GM10847 (cell line): ENCODE measurements around the gene DNTT.

Source experiments
- POLR2A ChIP-seq: IDR thresholded peaks from 2 replicates; pipeline ENCODE4 v1.6.1; 2011; ENCODE audit not compliant: insufficient read length; ENCODE audit errors: extremely low read depth

Gene DNTT

DNA sequence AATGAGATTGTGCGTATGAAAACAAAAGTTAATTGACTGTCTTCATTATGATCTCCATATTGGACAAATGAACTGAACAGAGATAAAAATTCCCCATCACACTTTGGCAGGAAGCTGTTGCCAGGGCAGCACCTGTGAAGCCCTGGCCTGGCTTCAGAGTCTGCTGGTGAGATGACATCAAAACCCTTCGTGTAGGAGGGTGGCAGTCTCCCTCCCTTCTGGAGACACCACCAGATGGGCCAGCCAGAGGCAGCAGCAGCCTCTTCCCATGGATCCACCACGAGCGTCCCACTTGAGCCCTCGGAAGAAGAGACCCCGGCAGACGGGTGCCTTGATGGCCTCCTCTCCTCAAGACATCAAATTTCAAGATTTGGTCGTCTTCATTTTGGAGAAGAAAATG is at the start of gene DNTT:
Gene DNTT, plus strand, starts transcription at position 205 of the 400 bp plus-strand sequence. Its CDS starts 64 bp downstream, at position 269.
- no peak for TF ChIP-seq POLR2A

GRCh38 chr10:96254976-96255375 is 49.3 kb upstream of the DNTT start:
- no peak for TF ChIP-seq POLR2A

GRCh38 chr10:96255549-96256333 is 48.5 kb upstream of the DNTT start:
- no peak for TF ChIP-seq POLR2A

- no peak for TF ChIP-seq POLR2A
These were observed 46.3 kb upstream of the DNTT start for GRCh38 chr10:96257944-96258343.

DNA sequence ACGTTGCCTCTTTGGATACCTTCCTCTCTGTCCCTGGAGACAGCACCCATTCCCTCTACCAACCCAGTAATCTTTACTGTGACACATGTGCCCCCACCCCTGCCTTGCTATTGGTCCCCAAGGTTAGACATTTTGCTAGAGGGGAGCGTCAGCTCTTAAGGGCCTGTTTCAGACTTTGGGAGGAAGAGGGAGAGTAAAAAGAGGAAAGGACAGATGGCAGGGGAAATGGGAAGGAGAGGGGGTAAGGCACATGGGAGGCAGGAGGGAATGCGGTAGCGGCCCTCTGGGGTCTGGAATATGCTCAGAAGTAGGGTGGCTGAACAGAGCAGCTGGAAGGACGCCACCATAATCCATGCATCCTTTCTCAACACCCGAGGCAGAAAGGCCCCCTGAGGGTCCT is 45.1 kb upstream of the DNTT start:
- TF ChIP-seq POLR2A = no peak

DNA sequence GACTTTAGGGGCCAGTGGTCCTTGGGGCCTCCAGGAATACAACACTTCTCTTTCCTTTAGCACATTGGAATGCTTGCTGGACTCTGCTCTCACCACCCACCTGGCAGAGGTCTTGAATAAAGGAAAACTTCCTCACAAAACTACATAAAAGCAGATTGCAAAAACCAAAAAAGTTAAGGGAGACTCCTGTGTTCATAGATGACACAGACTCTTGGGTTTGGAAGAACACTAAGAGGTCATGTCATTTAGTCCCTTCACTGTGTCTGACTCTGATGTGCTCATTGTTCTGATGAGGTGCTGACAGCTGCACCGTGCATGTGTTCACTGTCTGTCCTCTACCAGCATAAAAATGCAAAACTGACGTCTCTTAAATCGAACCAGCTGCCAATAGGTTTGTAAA is 44.2 kb upstream of the DNTT start:
- no peak for TF ChIP-seq POLR2A

DNA sequence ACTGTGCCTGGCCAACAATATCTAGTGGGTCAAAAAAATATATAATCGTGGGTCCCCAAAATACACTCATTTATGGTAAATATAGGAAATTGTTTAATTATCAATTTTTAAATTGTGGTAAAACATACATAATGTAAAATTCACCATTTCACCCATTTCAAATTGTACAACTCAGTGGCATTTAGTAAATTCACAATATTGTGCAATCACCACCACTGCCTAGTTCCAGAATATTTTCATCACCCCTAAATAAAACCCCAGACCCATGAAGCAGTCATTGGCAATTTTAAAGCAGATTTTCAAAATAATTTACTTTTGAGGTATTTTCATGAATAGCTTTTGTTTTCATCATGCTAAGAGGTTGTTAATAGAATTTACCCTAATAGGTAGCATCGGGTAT is 43.1 kb upstream of the DNTT start:
- TF ChIP-seq POLR2A = no peak

DNA sequence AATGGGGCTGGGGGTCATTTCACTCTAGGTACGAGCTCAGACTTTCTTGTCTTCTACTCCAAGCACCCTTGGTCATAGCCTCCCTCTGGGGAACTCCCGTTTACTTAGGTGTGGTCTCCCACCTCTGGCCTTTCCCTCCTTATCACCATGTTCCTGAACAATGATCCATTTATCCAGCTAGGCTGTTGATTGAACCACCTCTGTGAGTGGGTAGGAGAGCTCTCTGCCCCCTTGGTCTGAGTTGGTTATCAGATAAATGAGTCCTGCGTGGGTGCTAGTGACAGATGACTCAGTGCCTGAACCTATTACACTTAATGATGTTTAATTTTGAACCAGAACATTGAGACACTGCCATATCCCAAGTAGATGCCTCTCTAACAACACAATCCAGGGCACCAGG is 42.3 kb upstream of the DNTT start:
- no peak for TF ChIP-seq POLR2A

DNA sequence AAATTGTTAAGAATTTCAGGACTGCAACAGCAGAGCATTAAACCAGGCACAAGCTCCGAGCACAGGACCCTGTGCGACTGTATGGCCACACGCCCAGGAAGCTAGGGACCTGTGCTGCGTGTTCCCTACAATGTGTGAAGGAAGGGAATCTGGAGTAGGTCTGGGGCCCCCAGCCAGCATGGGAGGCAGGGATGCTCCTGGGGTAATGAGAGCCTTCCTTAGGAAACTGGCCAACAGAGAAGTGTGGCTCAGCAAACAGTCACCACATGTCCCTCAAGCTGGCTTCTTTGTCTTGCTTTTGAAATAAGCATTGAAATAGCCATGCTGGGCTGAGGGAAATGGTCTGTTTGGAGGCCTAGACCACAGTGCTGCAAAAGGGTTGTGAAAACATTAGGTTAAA is 41.1 kb upstream of the DNTT start:
- TF ChIP-seq POLR2A = no peak

- no peak for TF ChIP-seq POLR2A
These were observed 40.6 kb upstream of the DNTT start for GRCh38 chr10:96263669-96264068.

GRCh38 chr10:96264938-96265337 is 39.3 kb upstream of the DNTT start:
- TF ChIP-seq POLR2A = no peak

- TF ChIP-seq POLR2A = no peak
These were observed 38.0 kb upstream of the DNTT start for GRCh38 chr10:96266118-96266770.

GRCh38 chr10:96267234-96267705 is 37.0 kb upstream of the DNTT start:
- TF ChIP-seq POLR2A = no peak

DNA sequence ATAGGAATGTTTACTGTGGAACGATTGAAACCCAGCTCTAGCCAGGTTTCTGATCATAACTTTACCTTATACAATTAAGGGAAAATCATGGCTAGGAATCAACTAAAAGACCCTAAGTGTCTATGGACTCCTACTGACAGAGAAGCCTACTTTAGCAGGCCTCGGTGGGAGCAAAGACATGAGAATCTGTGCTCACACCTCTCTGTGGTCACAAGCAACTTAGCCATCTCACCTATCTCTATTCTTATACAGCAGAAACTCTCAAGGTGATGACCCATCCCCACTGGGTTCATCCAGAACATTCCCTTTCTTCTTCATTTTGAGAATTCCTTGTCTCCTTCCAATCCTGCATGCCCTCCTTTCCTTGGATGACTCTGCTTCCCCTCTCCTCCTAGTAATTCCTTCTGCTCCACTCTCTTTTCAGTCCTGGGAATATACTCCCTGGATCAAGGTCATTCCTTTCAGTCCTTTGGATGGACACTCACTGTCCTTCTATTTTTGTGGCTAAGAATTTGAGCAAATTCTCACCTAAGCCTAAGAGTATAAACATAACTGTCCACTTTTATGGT is 35.8 kb upstream of the DNTT start:
- TF ChIP-seq POLR2A = no peak

DNA sequence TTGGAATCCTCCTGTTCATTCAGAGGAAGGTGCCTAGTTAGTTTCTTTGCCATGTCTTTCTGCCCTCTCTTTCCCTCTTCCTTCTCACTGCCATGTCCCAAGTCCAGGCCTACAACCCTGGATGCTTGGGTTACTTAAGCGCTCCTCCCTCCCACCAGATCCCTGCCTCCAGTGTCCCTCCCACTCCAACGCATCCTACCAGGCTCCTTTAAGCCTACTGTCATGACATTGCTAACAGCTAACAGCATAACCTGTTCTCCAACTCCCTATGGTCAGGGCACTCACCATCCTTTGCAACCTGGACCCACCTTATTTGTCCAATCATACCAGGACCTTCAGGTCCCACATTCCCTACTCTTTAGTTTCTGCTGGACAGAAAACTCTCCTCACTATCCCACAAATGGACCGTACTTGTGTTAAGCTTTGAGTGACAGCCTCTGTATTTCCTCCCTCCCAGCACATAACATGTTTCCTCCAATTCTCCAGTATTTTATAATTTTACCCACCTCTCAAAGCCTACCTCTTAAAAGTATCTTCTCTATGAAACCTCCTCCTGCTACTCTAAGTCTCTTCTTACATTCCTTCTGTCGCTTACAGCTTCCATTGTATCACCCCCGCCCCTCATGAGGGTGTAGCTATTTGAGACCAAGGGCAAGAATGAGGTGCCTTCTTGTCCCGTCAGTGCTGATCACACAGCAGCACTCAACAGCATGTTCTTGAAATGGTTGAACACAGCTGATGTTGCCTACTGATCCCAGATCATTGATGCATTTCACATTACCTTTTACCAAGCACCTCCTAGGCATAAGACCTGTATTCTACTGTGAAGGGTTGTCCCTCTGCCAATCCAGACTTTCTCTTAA is 34.6 kb upstream of the DNTT start:
- TF ChIP-seq POLR2A = no peak
